Stimulated activated CD8-positive, alpha-beta memory T cell treated with anti-CD3 and anti-CD28 coated beads, Interleukin-7, amount 100 ng/mL, for 4 hours (primary cell): ENCODE measurements around the gene NUCB2.
"Not testable (repeated sequence)": the region's sequence is repeated elsewhere in the genome, so short reads cannot be mapped to it uniquely, and the experiment has no call there.

Experiments used
- DNase-seq, 2 donors: peaks; one replicate each; pipeline ENCODE4 v3.0.0-alpha.2; 2020; ENCODE audit warnings: low read depth in 2 of 2

NUCB2 gene

GRCh38 chr11:17276236-17277023 is at the start of gene NUCB2:
TSS of gene NUCB2 (plus strand) at chr11:17276739. CDS start at chr11:17295324, 18,585 bp downstream.
- DNase-seq, result peak; percentile 90 to 93

- DNase-seq, result not testable (repeated sequence)
These were observed 48.2 kb upstream of the NUCB2 start for GRCh38 chr11:17228186-17228925.

GRCh38 chr11:17229481-17230152 is 46.9 kb upstream of the NUCB2 start:
- no peak for DNase-seq

- peak; percentile 12 to 29 for DNase-seq
These were observed 45.4 kb upstream of the NUCB2 start for GRCh38 chr11:17230867-17231851.

- no peak for DNase-seq
These were observed 43.4 kb upstream of the NUCB2 start for GRCh38 chr11:17233101-17233500.

- no peak for DNase-seq
These were observed 38.2 kb upstream of the NUCB2 start for GRCh38 chr11:17238377-17238776.

- DNase-seq, result not testable (repeated sequence)
These were observed 36.6 kb upstream of the NUCB2 start for GRCh38 chr11:17239927-17240326.

- DNase-seq, result no peak
These were observed 35.8 kb upstream of the NUCB2 start for GRCh38 chr11:17240780-17241179.

GRCh38 chr11:17242954-17243353 is 33.6 kb upstream of the NUCB2 start:
- DNase-seq, result not testable (repeated sequence)

GRCh38 chr11:17244046-17244445 is 32.5 kb upstream of the NUCB2 start:
- no peak for DNase-seq

GRCh38 chr11:17250561-17251350 is 25.8 kb upstream of the NUCB2 start:
- no peak for DNase-seq

GRCh38 chr11:17252704-17253103 is 23.8 kb upstream of the NUCB2 start:
- DNase-seq, result no peak

- DNase-seq, result no peak
These were observed 20.0 kb upstream of the NUCB2 start for GRCh38 chr11:17256512-17256911.

- DNase-seq, result no peak
These were observed 19.3 kb upstream of the NUCB2 start for GRCh38 chr11:17257196-17257595.

GRCh38 chr11:17258670-17259069 is 17.9 kb upstream of the NUCB2 start:
- no peak for DNase-seq

- no peak for DNase-seq
These were observed 17.0 kb upstream of the NUCB2 start for GRCh38 chr11:17259519-17259918.

GRCh38 chr11:17260020-17260419 is 16.5 kb upstream of the NUCB2 start:
- DNase-seq, result no peak

- DNase-seq, result no peak
These were observed 12.8 kb upstream of the NUCB2 start for GRCh38 chr11:17263769-17264168.

- DNase-seq, result no peak
These were observed 9.8 kb upstream of the NUCB2 start for GRCh38 chr11:17266781-17267180.

GRCh38 chr11:17267576-17267975 is 9.0 kb upstream of the NUCB2 start:
- no peak for DNase-seq
